Psoas muscle (tissue), 8 donors: ENCODE measurements around the gene AVEN. TPM values are rescaled to one million over a fixed set of nuclear protein-coding genes. Genes with fewer than 3 reads are reported as not detected.

ENCODE experiments used
- ATAC-seq, 4 donors: fragments of 200-7000 bp; cut with Tn5 transposase; one replicate each; pipeline ENCODE4 v1.9.1; 2020; ENCODE audit warnings: moderate library complexity in 3 of 4, mild to moderate bottlenecking in 2 of 4
- DNase-seq, 2 donors: peaks; one replicate each; pipeline ENCODE4 v3.0.0-alpha.2; 2020
- H3K27ac ChIP-seq: fragments of 200-600 bp; one replicate; pipeline ENCODE4 v1.8.0; 2022
- H3K27me3 ChIP-seq, 3 donors: fragments of 200-600 bp in 1 of 3; one replicate each; pipeline versions ENCODE4 v1.6.1 to v1.8.0; 2013 to 2022; ENCODE audit warnings: low read length in 2 of 3, mild to moderate bottlenecking in 2 of 3, moderate library complexity in 1 of 3; ENCODE audit not compliant: insufficient read depth in 3 of 3
- H3K36me3 ChIP-seq, 2 donors: fragments of 200-600 bp in 1 of 2; one replicate each; pipeline versions ENCODE4 v1.6.1 to v1.8.0; 2013 to 2022; ENCODE audit warnings: low read depth in 1 of 2, mild to moderate bottlenecking in 1 of 2, moderate library complexity in 1 of 2; ENCODE audit not compliant: insufficient read depth in 1 of 2
- H3K4me1 ChIP-seq: fragments of 200-600 bp; one replicate; pipeline ENCODE4 v1.8.0; 2022
- H3K4me3 ChIP-seq: fragments of 200-600 bp; one replicate; pipeline ENCODE4 v1.8.0; 2022; ENCODE audit warnings: mild to moderate bottlenecking
- H3K9me3 ChIP-seq: fragments of 200-600 bp; one replicate; pipeline ENCODE4 v1.8.0; 2022
- CTCF ChIP-seq: fragments of 200-600 bp; IDR thresholded peaks from one replicate; pipeline ENCODE4 v1.8.0; 2022; ENCODE audit warnings: antibody characterized with exemption
- WGBS, 3 donors: extraction: QIAGEN DNeasy Blood & Tissue Kit; methylation state at CpG; one replicate each; pipeline versions ENCODE4 v1.1.6 to v1.1.7; 2013; 5-methylcytosine and 5-hydroxymethylcytosine counted together
- intact Hi-C, 2 donors: fragments of 100-400 bp; cut with DNase I; formaldehyde crosslinking; loops; one replicate each; pipeline versions ENCODE4 v1.11.0 to v1.14.2; 2022
- polyA plus RNA-seq, 3 donors: library from polyadenylated mRNA; stranded (reverse); fragments of 200-250 nt; gene quantifications; one replicate each; pipeline ENCODE4 v1.2.3, GENCODE V29; 2013
- total RNA-seq, 4 donors: library from RNA; stranded (reverse); fragmentation: NEBNext Ultra II Directional in 2 of 4; extraction: Animal tissue kit (Norgen Biotek cat#: 25700) in 2 of 4; gene quantifications; one replicate each; pipeline versions ENCODE4 v1.2.1 to v1.2.4, GENCODE V29; 2021 to 2023
- donor health status: healthy with polysubstance abuse.
- donor health status: DM: no; HTN: no; CAD: no; lungs with moderate emphysema.
- donor health status: Bipolar disorder and iron deficiency.
- donor health status: healthy.
- donor health status: DM: yes; HTN: yes; CAD: no.
- donor health status: DM: no; HTN: no; CAD: no.
- donor health status: DM: no; HTN: no; CAD: no.
- donor health status: DM: yes; HTN: yes; CAD: no.

AVEN gene
- total and polyA plus RNA-seq, 7 donors: 17.2 to 30.3 (median 22.3) TPM

GRCh38 chr15:34078900-34079299 lies 39.9 kb upstream of the AVEN start:
- H3K27me3 ChIP-seq: no peaks in the 10 kb centered on the region
- no peaks in the 10 kb centered on the region for H3K9me3 ChIP-seq
- H3K4me1 ChIP-seq: peaks cover 2% of the 10 kb centered on the region
- H3K27ac ChIP-seq: no peak overlapping the region
- no peak for DNase-seq
- WGBS, 3 donors: 90 to 93% (median 93%) methylated on average over 3 of the region's 3 CpGs
- H3K4me3 ChIP-seq: no peak overlapping the region
- no peak for ATAC-seq
- peaks cover 0 to 17% of the 10 kb centered on the region in 2 donors for H3K36me3 ChIP-seq
- intact Hi-C loops: no loop called here
- no peak for TF ChIP-seq CTCF

- no peaks in the 10 kb centered on the region for H3K27me3 ChIP-seq
- no peak for TF ChIP-seq CTCF
- no peaks in the 10 kb centered on the region for H3K4me1 ChIP-seq
- no peaks in the 10 kb centered on the region for H3K9me3 ChIP-seq
- H3K27ac ChIP-seq: no peak overlapping the region
- no peak overlapping the region for H3K4me3 ChIP-seq
- intact Hi-C loops: no loop called here
- ATAC-seq (no peak), DNase-seq (no peak)
- 96 to 98% (median 98%) methylated on average over 4 of the region's 4 CpGs for WGBS, 3 donors
- H3K36me3 ChIP-seq: peaks cover 0 to 2% of the 10 kb centered on the region in 2 donors
These were observed 37.8 kb upstream of the AVEN start for GRCh38 chr15:34076785-34077184.

GRCh38 chr15:34070003-34070402 lies 31.0 kb upstream of the AVEN start:
- no peaks in the 10 kb centered on the region for H3K27me3 ChIP-seq

GRCh38 chr15:34065941-34066340 lies 26.9 kb upstream of the AVEN start:
- Histone ChIP-seq H3K36me3 (no peaks in the 10 kb centered on the region), H3K9me3 (no peaks in the 10 kb centered on the region), H3K27me3 (no peaks in the 10 kb centered on the region), H3K4me1 (no peaks in the 10 kb centered on the region), H3K4me3 (no peak overlapping the region), H3K27ac (no peak overlapping the region)
- WGBS, 3 donors: 80 to 89% (median 85%) methylated on average over 8 of the region's 8 CpGs
- intact Hi-C loops: no loop called here
- DNase-seq (no peak), ATAC-seq (no peak)
- TF ChIP-seq CTCF: no peak

More at GRCh38 chr15:34070003-34070402, 31.0 kb upstream of the AVEN start:
- intact Hi-C loops: no loop called here
- no peak for DNase-seq
- Histone ChIP-seq H3K9me3 (no peaks in the 10 kb centered on the region), H3K27ac (no peak overlapping the region), H3K4me3 (no peak overlapping the region), H3K36me3 (no peaks in the 10 kb centered on the region), H3K4me1 (no peaks in the 10 kb centered on the region)
- 67 to 71% (median 70%) methylated on average over 6 of the region's 6 CpGs for WGBS, 3 donors
- no peak for ATAC-seq
- no peak for TF ChIP-seq CTCF

GRCh38 chr15:34065261-34065660 lies 26.3 kb upstream of the AVEN start:
- Histone ChIP-seq H3K4me1 (no peaks in the 10 kb centered on the region), H3K27me3 (no peaks in the 10 kb centered on the region), H3K27ac (no peak overlapping the region), H3K36me3 (no peaks in the 10 kb centered on the region), H3K4me3 (no peak overlapping the region), H3K9me3 (no peaks in the 10 kb centered on the region)
- intact Hi-C loops: no loop called here
- WGBS, 3 donors: 77 to 87% (median 85%) methylated on average over 3 of the region's 3 CpGs
- no peak for DNase-seq
- ATAC-seq: no peak
- no peak for TF ChIP-seq CTCF
